HCT116 (cell line): ENCODE data around the gene IGFBP2. TPM values are rescaled to one million over a fixed set of nuclear protein-coding genes. Genes with fewer than 3 reads are reported as not detected.

ENCODE experiments used
- ATAC-seq: fragments of 200-7000 bp; cut with Tn5 transposase; 2 replicates; pipeline ENCODE4 v1.9.1; 2020; ENCODE audit warnings: mild to moderate bottlenecking, moderate library complexity
- BruUV-seq: library from RNA; stranded (reverse); fragments of 400-500 nt; replicated peaks from 2 replicates; lab custom pipeline; 2021; lab: Mats Ljungman, UMichigan
- CTCF ChIA-PET: fragments of 300-600 bp; sonication (Branson Sonifier 250); formaldehyde crosslinking; loops from one replicate; lab custom pipeline; 2021; ENCODE audit warnings: antibody characterized with exemption; lab: Charles Lee
- POLR2A ChIA-PET: fragments of 300-600, 350-600 bp; sonication (Branson Sonifier 250); formaldehyde crosslinking; loops from one replicate; lab custom pipeline; 2021; ENCODE audit warnings: antibody characterized with exemption; lab: Charles Lee
- RAD21 ChIA-PET, 2 experiments: fragments of 300-600 bp; sonication (Branson Sonifier 250); formaldehyde crosslinking; loops; one replicate each; lab custom pipeline; 2023; ENCODE audit warnings: low total read pairs in 2 of 2; ENCODE audit not compliant: uncharacterized antibody in 2 of 2, unreplicated experiment in 2 of 2, low non-redundant PET in 1 of 2; lab: Charles Lee
- DNase-seq: peaks from one replicate; pipeline ENCODE4 v3.0.0-alpha.2; 2010; ENCODE audit warnings: low read depth, low spot score
- H2AFZ ChIP-seq: fragments of 200-600 bp; shearing (Covaris generic), sonication (generic); 2 replicates; pipeline ENCODE4 v1.6.1; 2017; ENCODE audit warnings: low read depth, mixed run types, mixed read lengths, antibody characterized with exemption, low read length; ENCODE audit not compliant: poor library complexity, severe bottlenecking
- H3K27ac ChIP-seq: 2 replicates; pipeline ENCODE4 v1.5.1; 2012; ENCODE audit warnings: low read depth, low read length
- H3K27me3 ChIP-seq: fragments of 200-600 bp; sonication (generic); 2 replicates; pipeline ENCODE4 v1.6.1; 2016; ENCODE audit warnings: mixed run types, low read length, mixed read lengths; ENCODE audit not compliant: insufficient read depth
- H3K36me3 ChIP-seq, 2 experiments: fragments of 200-500 bp in 1 of 2; fragments of 200-600 bp in 1 of 2; sonication (Bioruptor generic) in 1 of 2; sonication (generic) in 1 of 2; 2 replicates each; pipeline versions ENCODE4 v1.5.1 to v1.6.1; 2014 to 2016; ENCODE audit warnings: low read length in 2 of 2, inconsistent platforms in 1 of 2, mixed read lengths in 1 of 2, mixed run types in 1 of 2; ENCODE audit not compliant: insufficient read depth in 2 of 2, control insufficient read depth in 1 of 2
- H3K4me1 ChIP-seq, 2 experiments: fragments of 200-600 bp in 1 of 2; sonication (generic) in 1 of 2; 2 replicates each; pipeline versions ENCODE4 v1.5.1 to v1.6.1; 2012 to 2017; ENCODE audit warnings: low read length in 2 of 2, inconsistent platforms in 1 of 2, mild to moderate bottlenecking in 1 of 2, mixed read lengths in 1 of 2, mixed run types in 1 of 2, moderate library complexity in 1 of 2; ENCODE audit not compliant: insufficient read depth in 2 of 2, control insufficient read depth in 1 of 2
- H3K4me2 ChIP-seq: fragments of 200-600 bp; sonication (generic); 2 replicates; pipeline ENCODE4 v1.6.1; 2017; ENCODE audit warnings: mixed run types, low read length, mixed read lengths
- H3K4me3 ChIP-seq, 2 experiments: fragments of 200-600 bp in 1 of 2; sonication (generic) in 1 of 2; replicated peaks in 1 of 2; 2 replicates each; pipeline ENCODE4 v1.5.1; 2011 to 2016; ENCODE audit warnings: low read length in 2 of 2, control low read depth in 1 of 2, low read depth in 1 of 2, mild to moderate bottlenecking in 1 of 2, mixed read lengths in 1 of 2, mixed run types in 1 of 2
- H3K79me2 ChIP-seq: fragments of 200-600 bp; sonication (generic); 2 replicates; pipeline ENCODE4 v1.6.1; 2017; ENCODE audit warnings: mild to moderate bottlenecking, mixed run types, low read length, moderate library complexity, mixed read lengths; ENCODE audit not compliant: insufficient read depth
- H3K9ac ChIP-seq: fragments of 200-600 bp; sonication (generic); 2 replicates; pipeline ENCODE4 v1.6.1; 2016; ENCODE audit warnings: low read length, mixed read lengths
- H3K9me2 ChIP-seq: fragments of 200-600 bp; sonication (generic), shearing (Covaris generic); 2 replicates; pipeline ENCODE4 v1.6.1; 2017; ENCODE audit warnings: mixed run types, mild to moderate bottlenecking, moderate library complexity; ENCODE audit not compliant: insufficient read depth
- H3K9me3 ChIP-seq, 2 experiments: fragments of 200-500 bp in 1 of 2; fragments of 200-600 bp in 1 of 2; sonication (Bioruptor generic) in 1 of 2; sonication (generic) in 1 of 2; 2 replicates each; pipeline ENCODE4 v1.6.1; 2014 to 2017; ENCODE audit warnings: low read length in 2 of 2, mixed read lengths in 2 of 2, inconsistent platforms in 1 of 2, low read depth in 1 of 2, mild to moderate bottlenecking in 1 of 2, mixed run types in 1 of 2, moderate library complexity in 1 of 2; ENCODE audit not compliant: control insufficient read depth in 1 of 2, insufficient read depth in 1 of 2
- H4K20me1 ChIP-seq: fragments of 200-600 bp; sonication (generic), shearing (Covaris generic); 2 replicates; pipeline ENCODE4 v1.6.1; 2017; ENCODE audit warnings: mixed run types, mild to moderate bottlenecking, moderate library complexity; ENCODE audit not compliant: insufficient read depth
- CBX3 ChIP-seq: IDR thresholded peaks from 2 replicates; pipeline ENCODE4 v1.6.1; 2012; ENCODE audit warnings: low read depth
- CEBPB ChIP-seq: IDR thresholded peaks from 2 replicates; pipeline ENCODE4 v1.6.1; 2012; ENCODE audit warnings: low read depth
- EZH2 ChIP-seq: fragments of 200-600 bp; sonication (generic); IDR thresholded peaks from 2 replicates; pipeline ENCODE4 v1.6.1; 2017; ENCODE audit warnings: antibody characterized with exemption, mixed run types
- JUND ChIP-seq: IDR thresholded peaks from 2 replicates; pipeline ENCODE4 v1.6.1; 2012
- POLR2AphosphoS5 ChIP-seq: IDR thresholded peaks from 2 replicates; pipeline ENCODE4 v1.6.1; 2011; ENCODE audit warnings: mild to moderate bottlenecking, low read depth, low read length, moderate library complexity
- SIN3A ChIP-seq: IDR thresholded peaks from 2 replicates; pipeline ENCODE4 v1.6.1; 2012; ENCODE audit warnings: low read depth
- SRF ChIP-seq: IDR thresholded peaks from 2 replicates; pipeline ENCODE4 v1.6.1; 2012; ENCODE audit warnings: low read depth
- YY1 ChIP-seq: IDR thresholded peaks from 2 replicates; pipeline ENCODE4 v1.6.1; 2011; ENCODE audit warnings: low read length, low read depth, moderate library complexity, mild to moderate bottlenecking; ENCODE audit not compliant: insufficient replicate concordance; ENCODE audit errors: extremely low read depth
- ZNF274 ChIP-seq: fragments of 200-500 bp; sonication (Bioruptor generic); IDR thresholded peaks from 2 replicates; pipeline ENCODE4 v1.6.1; 2014; ENCODE audit warnings: mild to moderate bottlenecking, low read depth, low read length, inconsistent platforms
- intact Hi-C: fragments of 100-400 bp; cut with micrococcal nuclease; formaldehyde crosslinking; loops from 2 replicates; pipeline ENCODE4 v1.10.0; 2022
- total RNA-seq: library from RNA; stranded (reverse); gene quantifications from one replicate; pipeline ENCODE4 v1.2.1, GENCODE V29; 2021; ENCODE audit not compliant: unreplicated experiment
- TF ChIP-seq, protein P1 (sequence below): IDR thresholded peaks from 2 replicates; pipeline ENCODE4 v1.6.1; 2012
- TF ChIP-seq, protein P2 (sequence below): IDR thresholded peaks from 2 replicates; pipeline ENCODE4 v1.6.1; 2012; ENCODE audit warnings: low read depth
- TF ChIP-seq, protein P3 (sequence below), 3 experiments: fragments of 200-600 bp in 1 of 3; sonication (generic) in 1 of 3; IDR thresholded peaks in 2 of 3; conservative IDR thresholded peaks in 1 of 3; 2 replicates each; pipeline ENCODE4 v1.5.1; 2012 to 2017; ENCODE audit warnings: low read depth in 2 of 3, low read length in 2 of 3, antibody characterized with exemption in 1 of 3, borderline replicate concordance in 1 of 3, control low read depth in 1 of 3, mild to moderate bottlenecking in 1 of 3, mixed read lengths in 1 of 3, mixed run types in 1 of 3, moderate library complexity in 1 of 3; ENCODE audit not compliant: insufficient read depth in 1 of 3
- TF ChIP-seq, protein P4 (sequence below): IDR thresholded peaks from 2 replicates; pipeline ENCODE4 v1.6.1; 2011; ENCODE audit warnings: mild to moderate bottlenecking, low read length, moderate library complexity; ENCODE audit not compliant: insufficient replicate concordance; ENCODE audit errors: extremely low read depth

The IGFBP2 gene
- total RNA-seq, 1 experiment from 2014 or later, result 143 TPM

DNA sequence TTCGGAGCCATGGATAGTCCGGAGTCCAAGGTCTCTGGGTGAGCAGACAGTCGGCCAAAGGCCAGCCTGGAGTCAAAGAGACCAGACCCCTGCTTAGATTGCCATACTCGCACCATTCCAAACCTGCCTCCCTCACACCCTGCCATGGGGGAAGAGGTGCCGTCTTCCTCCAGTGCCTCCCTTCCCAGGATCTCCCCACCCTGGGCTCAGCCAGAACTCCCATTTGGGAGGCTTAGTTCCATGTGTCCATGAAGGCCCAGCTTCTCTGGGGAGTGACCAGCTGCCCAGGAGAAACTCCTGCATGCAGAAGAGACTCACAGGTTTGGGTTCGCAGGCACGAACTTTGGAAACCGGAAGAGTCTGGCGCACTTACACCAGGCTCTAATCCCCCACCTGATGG is 40.4 kb downstream of the IGFBP2 start:
- POLR2A ChIA-PET, result no interaction called here
- H3K4me1 ChIP-seq, result no peaks in the 10 kb centered on the region
- no TSS peak for BruUV-seq
- H3K36me3 ChIP-seq, result no peaks in the 10 kb centered on the region
- no peak overlapping the region for H3K4me2 ChIP-seq
- H3K79me2 ChIP-seq, result no peaks in the 10 kb centered on the region
- H3K27me3 ChIP-seq, result no peaks in the 10 kb centered on the region
- ATAC-seq (no peak), DNase-seq (no peak)
- RAD21 ChIA-PET, result no interaction called here
- H3K27ac ChIP-seq, result no peak overlapping the region
- TF ChIP-seq EZH2 (no peak), ZNF274 (no peak), YY1 (no peak), SRF (no peak), CBX3 (no peak), SIN3A (no peak), POLR2AphosphoS5 (no peak), CEBPB (no peak), JUND (no peak)
- TF ChIP-seq, protein P1, sequence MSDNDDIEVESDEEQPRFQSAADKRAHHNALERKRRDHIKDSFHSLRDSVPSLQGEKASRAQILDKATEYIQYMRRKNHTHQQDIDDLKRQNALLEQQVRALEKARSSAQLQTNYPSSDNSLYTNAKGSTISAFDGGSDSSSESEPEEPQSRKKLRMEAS, result no peak
- TF ChIP-seq, protein P2, sequence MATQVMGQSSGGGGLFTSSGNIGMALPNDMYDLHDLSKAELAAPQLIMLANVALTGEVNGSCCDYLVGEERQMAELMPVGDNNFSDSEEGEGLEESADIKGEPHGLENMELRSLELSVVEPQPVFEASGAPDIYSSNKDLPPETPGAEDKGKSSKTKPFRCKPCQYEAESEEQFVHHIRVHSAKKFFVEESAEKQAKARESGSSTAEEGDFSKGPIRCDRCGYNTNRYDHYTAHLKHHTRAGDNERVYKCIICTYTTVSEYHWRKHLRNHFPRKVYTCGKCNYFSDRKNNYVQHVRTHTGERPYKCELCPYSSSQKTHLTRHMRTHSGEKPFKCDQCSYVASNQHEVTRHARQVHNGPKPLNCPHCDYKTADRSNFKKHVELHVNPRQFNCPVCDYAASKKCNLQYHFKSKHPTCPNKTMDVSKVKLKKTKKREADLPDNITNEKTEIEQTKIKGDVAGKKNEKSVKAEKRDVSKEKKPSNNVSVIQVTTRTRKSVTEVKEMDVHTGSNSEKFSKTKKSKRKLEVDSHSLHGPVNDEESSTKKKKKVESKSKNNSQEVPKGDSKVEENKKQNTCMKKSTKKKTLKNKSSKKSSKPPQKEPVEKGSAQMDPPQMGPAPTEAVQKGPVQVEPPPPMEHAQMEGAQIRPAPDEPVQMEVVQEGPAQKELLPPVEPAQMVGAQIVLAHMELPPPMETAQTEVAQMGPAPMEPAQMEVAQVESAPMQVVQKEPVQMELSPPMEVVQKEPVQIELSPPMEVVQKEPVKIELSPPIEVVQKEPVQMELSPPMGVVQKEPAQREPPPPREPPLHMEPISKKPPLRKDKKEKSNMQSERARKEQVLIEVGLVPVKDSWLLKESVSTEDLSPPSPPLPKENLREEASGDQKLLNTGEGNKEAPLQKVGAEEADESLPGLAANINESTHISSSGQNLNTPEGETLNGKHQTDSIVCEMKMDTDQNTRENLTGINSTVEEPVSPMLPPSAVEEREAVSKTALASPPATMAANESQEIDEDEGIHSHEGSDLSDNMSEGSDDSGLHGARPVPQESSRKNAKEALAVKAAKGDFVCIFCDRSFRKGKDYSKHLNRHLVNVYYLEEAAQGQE, result no peak
- TF ChIP-seq, protein P3, sequence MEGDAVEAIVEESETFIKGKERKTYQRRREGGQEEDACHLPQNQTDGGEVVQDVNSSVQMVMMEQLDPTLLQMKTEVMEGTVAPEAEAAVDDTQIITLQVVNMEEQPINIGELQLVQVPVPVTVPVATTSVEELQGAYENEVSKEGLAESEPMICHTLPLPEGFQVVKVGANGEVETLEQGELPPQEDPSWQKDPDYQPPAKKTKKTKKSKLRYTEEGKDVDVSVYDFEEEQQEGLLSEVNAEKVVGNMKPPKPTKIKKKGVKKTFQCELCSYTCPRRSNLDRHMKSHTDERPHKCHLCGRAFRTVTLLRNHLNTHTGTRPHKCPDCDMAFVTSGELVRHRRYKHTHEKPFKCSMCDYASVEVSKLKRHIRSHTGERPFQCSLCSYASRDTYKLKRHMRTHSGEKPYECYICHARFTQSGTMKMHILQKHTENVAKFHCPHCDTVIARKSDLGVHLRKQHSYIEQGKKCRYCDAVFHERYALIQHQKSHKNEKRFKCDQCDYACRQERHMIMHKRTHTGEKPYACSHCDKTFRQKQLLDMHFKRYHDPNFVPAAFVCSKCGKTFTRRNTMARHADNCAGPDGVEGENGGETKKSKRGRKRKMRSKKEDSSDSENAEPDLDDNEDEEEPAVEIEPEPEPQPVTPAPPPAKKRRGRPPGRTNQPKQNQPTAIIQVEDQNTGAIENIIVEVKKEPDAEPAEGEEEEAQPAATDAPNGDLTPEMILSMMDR (IDR thresholded peaks at IDR 0.05 in 2 of 3, conservative IDR thresholded peaks at IDR 0.05 in 1 of 3; ENCODE audit: borderline replicate concordance in 1 of 3, insufficient read depth in 1 of 3, low read depth in 2 of 3, low read length in 2 of 3), result no peak
- TF ChIP-seq, protein P4, sequence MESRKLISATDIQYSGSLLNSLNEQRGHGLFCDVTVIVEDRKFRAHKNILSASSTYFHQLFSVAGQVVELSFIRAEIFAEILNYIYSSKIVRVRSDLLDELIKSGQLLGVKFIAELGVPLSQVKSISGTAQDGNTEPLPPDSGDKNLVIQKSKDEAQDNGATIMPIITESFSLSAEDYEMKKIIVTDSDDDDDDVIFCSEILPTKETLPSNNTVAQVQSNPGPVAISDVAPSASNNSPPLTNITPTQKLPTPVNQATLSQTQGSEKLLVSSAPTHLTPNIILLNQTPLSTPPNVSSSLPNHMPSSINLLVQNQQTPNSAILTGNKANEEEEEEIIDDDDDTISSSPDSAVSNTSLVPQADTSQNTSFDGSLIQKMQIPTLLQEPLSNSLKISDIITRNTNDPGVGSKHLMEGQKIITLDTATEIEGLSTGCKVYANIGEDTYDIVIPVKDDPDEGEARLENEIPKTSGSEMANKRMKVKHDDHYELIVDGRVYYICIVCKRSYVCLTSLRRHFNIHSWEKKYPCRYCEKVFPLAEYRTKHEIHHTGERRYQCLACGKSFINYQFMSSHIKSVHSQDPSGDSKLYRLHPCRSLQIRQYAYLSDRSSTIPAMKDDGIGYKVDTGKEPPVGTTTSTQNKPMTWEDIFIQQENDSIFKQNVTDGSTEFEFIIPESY, result no peak
- no peaks in the 10 kb centered on the region for H3K9me2 ChIP-seq
- no peaks in the 10 kb centered on the region for H3K9me3 ChIP-seq
- no peaks in the 10 kb centered on the region for H4K20me1 ChIP-seq
- CTCF ChIA-PET, result no interaction called here
- H2AFZ ChIP-seq, result no peak overlapping the region
- H3K9ac ChIP-seq, result no peak overlapping the region
- H3K4me3 ChIP-seq, result no peak overlapping the region
- intact Hi-C loops, result no loop called here
